PC-9 (cell line): ENCODE results near the gene TMEM82. TPM values are rescaled to one million over a fixed set of nuclear protein-coding genes. Genes with fewer than 3 reads are reported as not detected.

Experiments
- BruUV-seq: library from RNA; stranded (reverse); fragments of 400-500 nt; replicated peaks from 2 replicates; lab custom pipeline; 2021; lab: Mats Ljungman, UMichigan
- CTCF ChIA-PET: fragments of 300-600 bp; sonication (Branson Sonifier 250); formaldehyde crosslinking; loops from one replicate; lab custom pipeline; 2022; ENCODE audit warnings: antibody characterized with exemption; lab: Charles Lee
- POLR2A ChIA-PET: fragments of 300-600 bp; sonication (Branson Sonifier 250); formaldehyde crosslinking; loops from one replicate; lab custom pipeline; 2022; ENCODE audit warnings: antibody characterized with exemption; ENCODE audit not compliant: unreplicated experiment; lab: Charles Lee
- DNase-seq, 2 experiments: peaks; one replicate each; pipeline versions ENCODE4 v3.0.0 to v3.0.0-alpha.2; 2015 to 2022; ENCODE audit warnings: mixed read lengths in 1 of 2
- H2AFZ ChIP-seq: fragments of 200-600 bp; sonication (generic); 2 replicates; pipeline ENCODE4 v1.8.1; 2017; ENCODE audit warnings: antibody characterized with exemption
- H3F3A ChIP-seq: fragments of 200-600 bp; sonication (generic); 2 replicates; pipeline ENCODE4 v1.8.1; 2017; ENCODE audit warnings: antibody characterized with exemption, mild to moderate bottlenecking, low read depth; ENCODE audit not compliant: insufficient read depth
- H3K27ac ChIP-seq: fragments of 200-600 bp; sonication (generic); 2 replicates; pipeline ENCODE4 v1.6.1; 2016; ENCODE audit warnings: mixed run types
- H3K27me3 ChIP-seq: fragments of 200-600 bp; sonication (generic); 2 replicates; pipeline ENCODE4 v1.6.1; 2016; ENCODE audit warnings: low read depth, mixed run types; ENCODE audit not compliant: insufficient read depth
- H3K36me3 ChIP-seq: fragments of 200-600 bp; sonication (generic); 2 replicates; pipeline ENCODE4 v1.6.1; 2016; ENCODE audit warnings: low read depth, mixed run types
- H3K4me1 ChIP-seq: fragments of 200-600 bp; sonication (generic); replicated peaks from 2 replicates; pipeline ENCODE4 v1.6.1; 2016; ENCODE audit warnings: mixed run types; ENCODE audit not compliant: insufficient read depth
- H3K4me2 ChIP-seq: fragments of 200-600 bp; sonication (generic); 2 replicates; pipeline ENCODE4 v1.6.1; 2017; ENCODE audit warnings: mixed run types
- H3K4me3 ChIP-seq: fragments of 200-600 bp; sonication (generic); 2 replicates; pipeline ENCODE4 v1.6.1; 2016; ENCODE audit warnings: mixed run types
- H3K79me2 ChIP-seq: fragments of 200-600 bp; sonication (generic); 2 replicates; pipeline ENCODE4 v1.6.1; 2017; ENCODE audit warnings: low read depth, mixed run types
- H3K9me2 ChIP-seq: fragments of 200-600 bp; sonication (generic); 2 replicates; pipeline ENCODE4 v1.8.1; 2017; ENCODE audit warnings: mild to moderate bottlenecking; ENCODE audit not compliant: insufficient read depth
- H3K9me3 ChIP-seq: fragments of 200-600 bp; sonication (generic); 2 replicates; pipeline ENCODE4 v1.8.1; 2016; ENCODE audit warnings: low read depth; ENCODE audit not compliant: insufficient read depth
- H4K20me1 ChIP-seq: fragments of 200-600 bp; sonication (generic); 2 replicates; pipeline ENCODE4 v1.8.1; 2017; ENCODE audit not compliant: insufficient read depth
- CTCF ChIP-seq: fragments of 200-600 bp; sonication (generic); conservative IDR thresholded peaks from 2 replicates; pipeline ENCODE4 v1.6.1; 2017; ENCODE audit warnings: mixed run types, antibody characterized with exemption, mild to moderate bottlenecking, moderate library complexity
- EZH2 ChIP-seq: fragments of 200-600 bp; sonication (generic); IDR thresholded peaks from 2 replicates; pipeline ENCODE4 v1.8.0; 2017; ENCODE audit warnings: antibody characterized with exemption, low read depth
- intact Hi-C: fragments of 100-400 bp; cut with micrococcal nuclease; formaldehyde crosslinking; loops from one replicate; pipeline ENCODE4 v1.10.0; 2022; ENCODE audit not compliant: unreplicated experiment
- total RNA-seq: library from RNA; stranded (reverse); gene quantifications from 2 replicates; pipeline ENCODE4 v1.2.3, GENCODE V29; 2021

The TMEM82 gene
- total RNA-seq, 1 experiment from 2014 or later: not detected

GRCh38 chr1:15770313-15770962 is 28.1 kb downstream of the TMEM82 start:
- no TSS peak for BruUV-seq
- Histone ChIP-seq H3K9me2 (no peaks in the 10 kb centered on the region), H3K27ac (no peak overlapping the region), H3K27me3 (no peaks in the 10 kb centered on the region), H3K9me3 (no peaks in the 10 kb centered on the region), H2AFZ (no peak overlapping the region), H3K4me3 (no peak overlapping the region), H3F3A (no peaks in the 10 kb centered on the region), H3K79me2 (no peaks in the 10 kb centered on the region), H3K4me2 (no peak overlapping the region), H3K36me3 (no peaks in the 10 kb centered on the region; the same call in 1 of the 2 replicates), H4K20me1 (no peaks in the 10 kb centered on the region), H3K4me1 (no peaks in the 10 kb centered on the region)
- POLR2A ChIA-PET: no interaction called here
- intact Hi-C loops: no loop called here
- CTCF ChIA-PET: no interaction called here
- TF ChIP-seq EZH2: no peak
- TF ChIP-seq CTCF: no peak
- DNase-seq: no peak

GRCh38 chr1:15771836-15772515 is 29.7 kb downstream of the TMEM82 start:
- POLR2A ChIA-PET: interaction anchor here (0.6 kb wide), 1 partner anchor 77 kb away, joined by 3 read pairs; no protein-coding TSS in a partner anchor

GRCh38 chr1:15775706-15776105 is 33.4 kb downstream of the TMEM82 start:
- POLR2A ChIA-PET: no interaction called here

More at GRCh38 chr1:15771836-15772515, 29.7 kb downstream of the TMEM82 start:
- H3K4me3 ChIP-seq: no peak overlapping the region
- no peaks in the 10 kb centered on the region; the same call in 1 of the 2 replicates for H3K36me3 ChIP-seq
- H3K9me2 ChIP-seq: no peaks in the 10 kb centered on the region
- no peaks in the 10 kb centered on the region for H3K27me3 ChIP-seq
- H3K4me2 ChIP-seq: no peak overlapping the region
- H4K20me1 ChIP-seq: no peaks in the 10 kb centered on the region
- H3K79me2 ChIP-seq: no peaks in the 10 kb centered on the region
- H3K27ac ChIP-seq: no peak overlapping the region
- no TSS peak for BruUV-seq
- no peak for DNase-seq
- no peaks in the 10 kb centered on the region for H3K9me3 ChIP-seq
- no peak overlapping the region for H2AFZ ChIP-seq
- TF ChIP-seq CTCF (no peak), EZH2 (no peak)
- no peaks in the 10 kb centered on the region for H3K4me1 ChIP-seq
- H3F3A ChIP-seq: no peaks in the 10 kb centered on the region
- CTCF ChIA-PET: no interaction called here
- intact Hi-C loops: no loop called here

More at GRCh38 chr1:15775706-15776105, 33.4 kb downstream of the TMEM82 start:
- Histone ChIP-seq H3K27me3 (no peaks in the 10 kb centered on the region), H3K36me3 (no peaks in the 10 kb centered on the region), H3K79me2 (no peaks in the 10 kb centered on the region), H3K9me3 (no peaks in the 10 kb centered on the region), H2AFZ (no peak overlapping the region), H3F3A (peaks cover 21% of the 10 kb centered on the region), H3K4me1 (peaks cover 12% of the 10 kb centered on the region), H3K4me2 (no peak overlapping the region), H4K20me1 (no peaks in the 10 kb centered on the region), H3K9me2 (no peaks in the 10 kb centered on the region), H3K4me3 (no peak overlapping the region), H3K27ac (no peak overlapping the region)
- CTCF ChIA-PET: no interaction called here
- BruUV-seq: no TSS peak
- intact Hi-C loops: no loop called here
- TF ChIP-seq EZH2 (no peak), CTCF (no peak)
- DNase-seq: no peak
